Motor neuron (in vitro differentiated cells): ENCODE measurements around the gene ACAA2. TPM values are rescaled to one million over a fixed set of nuclear protein-coding genes. Genes with fewer than 3 reads are reported as not detected.
"Not testable (repeated sequence)": the region's sequence is repeated elsewhere in the genome, so short reads cannot be mapped to it uniquely, and the experiment has no call there.

Experiments used
- ATAC-seq, 8 experiments: fragments of 200-7000 bp; cut with Tn5 transposase; replicated peaks in 6 of 8; 2 replicates each; pipeline ENCODE4 v1.8.0; 2021; ENCODE audit warnings: mild to moderate bottlenecking in 8 of 8, moderate library complexity in 8 of 8
- H3K27ac ChIP-seq, 2 donors: fragments of 250-450 bp; sonication (Bioruptor Pico); 2 replicates each; pipeline ENCODE4 v1.9.0; 2021; ENCODE audit warnings: antibody characterized with exemption in 2 of 2, mild to moderate bottlenecking in 2 of 2, moderate library complexity in 1 of 2
- H3K4me1 ChIP-seq, 2 donors: fragments of 250-450 bp; sonication (Bioruptor Pico); replicated peaks in 1 of 2; 2 replicates each; pipeline ENCODE4 v1.6.1; 2021; ENCODE audit warnings: antibody characterized with exemption in 2 of 2, mild to moderate bottlenecking in 2 of 2, moderate library complexity in 1 of 2
- H3K4me3 ChIP-seq, 5 donors: fragments of 250-450 bp; sonication (Bioruptor Pico); 2 replicates each; pipeline ENCODE4 v1.9.0; 2021; ENCODE audit warnings: antibody characterized with exemption in 5 of 5, mild to moderate bottlenecking in 5 of 5, moderate library complexity in 4 of 5
- WGBS, 10 experiments: fragments of 450-650 bp; shearing (Covaris generic); methylation state at CpG; one replicate each; pipeline ENCODE4 v1.0.0; 2022; 5-methylcytosine and 5-hydroxymethylcytosine counted together
- in situ Hi-C, 9 experiments: fragments of 400-800 bp; cut with MboI; loops; one replicate each; pipeline ENCODE4 v1.15.0; 2021; ENCODE audit warnings: low sequenced_read_pairs in 9 of 9, low pct_unique_long_range_greater_than_20kb in 2 of 9; ENCODE audit not compliant: unreplicated experiment in 9 of 9
- total RNA-seq, 8 experiments: library from RNA; unstranded; fragments of 300-600 nt; gene quantifications; 2 replicates each; pipeline versions ENCODE4 v1.2.3 to v1.2.4, GENCODE V29; 2022

Gene ACAA2
- total RNA-seq, 8 experiments from 2014 or later = 27.0 to 59.1 (median 36.5) TPM

- Histone ChIP-seq H3K27ac (no peak overlapping the region), H3K4me3 (no peak overlapping the region), H3K4me1 (no peaks in the 10 kb centered on the region)
- no peak for ATAC-seq
- 73 to 100% (median 94%) methylated on average over 1 to 5 of the region's 5 CpGs; no CpG with 5 or more reads in 1 of the 10 experiments for WGBS, 10 experiments
- in situ Hi-C loops = no loop called here
Measured at GRCh38 chr18:49819823-49820671, 6.7 kb upstream of the ACAA2 start.

- no peak overlapping the region for H3K4me3 ChIP-seq
- H3K27ac ChIP-seq = no peak overlapping the region
- peaks cover 0 to 3% of the 10 kb centered on the region in 2 donors for H3K4me1 ChIP-seq
- no peak for ATAC-seq
- in situ Hi-C loops = no loop called here
- 63 to 100% (median 92%) methylated on average over 1 to 3 of the region's 5 CpGs; no CpG with 5 or more reads in 3 of the 10 experiments for WGBS, 10 experiments
Measured at GRCh38 chr18:49819071-49819662, 5.8 kb upstream of the ACAA2 start.

GRCh38 chr18:49817947-49818346, 4.6 kb upstream of the ACAA2 start:
- Histone ChIP-seq H3K27ac (no peak overlapping the region), H3K4me1 (peaks cover 0 to 3% of the 10 kb centered on the region in 2 donors), H3K4me3 (no peak overlapping the region)
- 83 to 100% (median 96%) methylated on average over 1 to 4 of the region's 5 CpGs; no CpG with 5 or more reads in 4 of the 10 experiments for WGBS, 10 experiments
- in situ Hi-C loops = no loop called here
- ATAC-seq = no peak

DNA sequence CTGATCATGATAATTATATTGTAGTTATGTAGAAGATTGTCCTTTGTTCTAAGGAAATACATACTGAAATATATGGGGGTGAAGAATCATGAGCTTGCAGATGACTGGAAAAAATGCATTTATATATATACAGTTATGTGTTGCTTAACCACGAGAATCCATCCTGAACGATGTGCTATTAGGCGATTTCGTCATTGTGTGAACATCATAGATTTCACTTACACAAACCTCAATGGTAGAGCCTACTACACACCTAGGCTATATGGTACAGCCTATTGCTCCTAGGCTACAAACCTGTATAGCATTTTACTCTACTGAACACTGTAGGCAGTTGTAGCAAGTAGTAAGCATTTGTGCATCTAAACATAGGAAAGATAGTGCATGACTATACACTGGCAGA, 2.6 kb upstream of the ACAA2 start:
- H3K4me3 ChIP-seq = no peak overlapping the region
- peaks cover 14 to 17% of the 10 kb centered on the region in 2 donors for H3K4me1 ChIP-seq
- 76 to 100% (median 93%) methylated on average over 2 to 4 of the region's 4 CpGs for WGBS, 10 experiments
- ATAC-seq = no peak
- in situ Hi-C loops = no loop called here
- H3K27ac ChIP-seq = no peak overlapping the region

GRCh38 chr18:49814147-49814499, 790 bp upstream of the ACAA2 start:
- peaks cover 15 to 17% of the 10 kb centered on the region in 2 donors for H3K4me1 ChIP-seq
- H3K4me3 ChIP-seq = peak overlapping the region; percentile 66 to 84 (median 80)
- ATAC-seq = peak; percentile 51 to 75 (median 70)
- WGBS, 10 experiments = 0% methylated on average over 4 to 6 of the region's 24 CpGs; no CpG with 5 or more reads in 8 of the 10 experiments
- peak overlapping the region; percentile 79 to 87 for H3K27ac ChIP-seq
- in situ Hi-C loops = no loop called here

GRCh38 chr18:49813069-49813318, 339 bp downstream of the ACAA2 start:
- peak in 7 of 8 experiments; percentile 4 to 20 (median 8) for ATAC-seq
- peaks cover 15 to 17% of the 10 kb centered on the region in 2 donors for H3K4me1 ChIP-seq
- H3K4me3 ChIP-seq = peak overlapping the region; percentile 66 to 84 (median 80)
- in situ Hi-C loops = no loop called here
- WGBS, 10 experiments = 0% methylated on average over 3 to 15 of the region's 17 CpGs; no CpG with 5 or more reads in 6 of the 10 experiments
- peak overlapping the region; percentile 79 to 87 for H3K27ac ChIP-seq

- H3K4me1 ChIP-seq = peaks cover 15 to 17% of the 10 kb centered on the region in 2 donors
- H3K4me3 ChIP-seq = peak overlapping the region; percentile 66 to 84 (median 80)
- in situ Hi-C loops = no loop called here
- no peak for ATAC-seq
- 12 to 52% (median 35%) methylated on average over 3 to 12 of the region's 13 CpGs; no CpG with 5 or more reads in 1 of the 10 experiments for whole genome bisulfite sequencing, 10 experiments
- H3K27ac ChIP-seq = peak overlapping the region; percentile 79 to 87
Measured at GRCh38 chr18:49812286-49813068, 856 bp downstream of the ACAA2 start.

GRCh38 chr18:49811151-49811938, 2.0 kb downstream of the ACAA2 start:
- Histone ChIP-seq H3K27ac (no peak overlapping the region), H3K4me1 (peaks cover 15 to 17% of the 10 kb centered on the region in 2 donors), H3K4me3 (no peak overlapping the region)
- 31 to 73% (median 54%) methylated on average over 2 to 7 of the region's 7 CpGs for WGBS, 10 experiments
- in situ Hi-C loops = no loop called here
- ATAC-seq = no peak

DNA sequence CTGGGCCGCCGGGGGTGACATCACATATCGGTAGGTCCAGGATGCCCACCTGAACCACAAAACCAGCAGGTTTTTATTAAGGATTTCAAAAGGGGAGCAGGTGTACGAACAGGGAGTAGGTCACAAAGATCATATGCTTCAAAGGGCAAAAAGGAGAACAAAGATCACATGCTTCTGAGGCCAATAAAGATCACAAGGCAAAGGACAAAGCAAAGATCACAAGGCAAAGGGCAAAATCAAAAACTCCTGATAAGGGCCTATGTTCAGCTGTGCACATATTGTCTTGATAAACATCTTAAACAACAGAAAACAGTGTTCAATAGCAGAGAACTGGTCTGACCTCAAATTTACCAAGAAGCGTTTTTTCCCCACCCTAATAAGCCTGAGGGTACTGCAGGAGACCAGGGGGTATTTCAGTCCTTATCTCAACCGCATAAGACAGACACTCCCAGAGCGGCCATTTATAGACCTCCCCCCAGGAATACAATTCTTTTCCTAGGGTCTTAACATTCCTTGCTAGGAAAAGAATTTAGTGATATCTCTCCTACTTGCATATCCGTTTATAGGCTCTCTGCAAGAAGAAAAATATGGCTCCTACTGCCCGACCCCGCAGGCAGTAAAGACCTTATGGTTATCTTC, 4.7 kb downstream of the ACAA2 start:
- in situ Hi-C loops, H3K4me3 ChIP-seq, ATAC-seq, H3K27ac ChIP-seq: not testable (repeated sequence)
- H3K4me1 ChIP-seq = peaks cover 14 to 15% of the 10 kb centered on the region in 2 donors
- WGBS, 10 experiments = 83 to 100% (median 97%) methylated on average over 3 to 8 of the region's 10 CpGs

- WGBS, 10 experiments = 78 to 100% (median 98%) methylated on average over 1 to 4 of the region's 5 CpGs; no CpG with 5 or more reads in 4 of the 10 experiments
- in situ Hi-C loops = no loop called here
- Histone ChIP-seq H3K4me3 (no peak overlapping the region), H3K27ac (no peak overlapping the region), H3K4me1 (no peaks in the 10 kb centered on the region)
- ATAC-seq = no peak
Measured at GRCh38 chr18:49804096-49804495, 9.2 kb downstream of the ACAA2 start.

DNA sequence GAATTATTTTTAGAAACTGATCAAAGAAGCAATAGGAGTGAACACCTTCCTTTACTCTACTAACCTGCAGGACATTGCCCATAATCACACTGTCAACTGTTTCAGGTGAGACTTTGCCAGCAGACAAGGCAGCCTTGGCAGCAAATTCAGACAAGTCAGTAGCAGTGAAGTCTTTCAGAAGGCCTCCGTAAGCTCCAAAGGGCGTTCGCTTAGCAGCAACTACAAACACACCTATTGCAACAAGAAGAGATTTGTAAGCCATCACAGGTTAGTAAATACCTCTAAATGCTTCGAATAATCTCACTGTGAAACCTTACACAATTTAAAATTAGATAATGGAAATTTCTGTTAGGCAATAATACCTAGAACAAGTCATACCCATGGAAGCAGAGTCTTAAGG, 10.7 kb downstream of the ACAA2 start:
- H3K27ac ChIP-seq = no peak overlapping the region
- no peak overlapping the region for H3K4me3 ChIP-seq

GRCh38 chr18:49800491-49800890, 12.8 kb downstream of the ACAA2 start:
- H3K27ac ChIP-seq, ATAC-seq, in situ Hi-C loops, H3K4me3 ChIP-seq, H3K4me1 ChIP-seq: not testable (repeated sequence)
- WGBS, 10 experiments = 100% methylated on average over 1 of the region's 5 CpGs; no CpG with 5 or more reads in 9 of the 10 experiments

More for the DNA sequence above, 10.7 kb downstream of the ACAA2 start:
- no peak for ATAC-seq
- peaks cover 0 to 2% of the 10 kb centered on the region in 2 donors for H3K4me1 ChIP-seq
- whole genome bisulfite sequencing, 10 experiments = 80 to 100% (median 100%) methylated on average over 1 to 4 of the region's 4 CpGs; no CpG with 5 or more reads in 3 of the 10 experiments
- in situ Hi-C loops = no loop called here
